HG03097 (cell line): ENCODE results near the gene BSN.

ENCODE experiments used
- ATAC-seq: cut with Tn5 transposase; IDR thresholded peaks from one replicate; pipeline ENCODE4 v1.9.1; 2021; ENCODE audit not compliant: unreplicated experiment, low FRiP score

BSN gene

GRCh38 chr3:49707113-49707480 lies 152.8 kb downstream of the BSN start:
- ATAC-seq, result no peak

- ATAC-seq, result no peak
Measured at GRCh38 chr3:49709852-49710251, 155.6 kb downstream of the BSN start.

GRCh38 chr3:49711489-49711888 lies 157.2 kb downstream of the BSN start:
- ATAC-seq, result no peak

- ATAC-seq, result no peak
Measured at GRCh38 chr3:49712166-49712565, 157.9 kb downstream of the BSN start.

- ATAC-seq, result no peak
Measured at GRCh38 chr3:49712631-49713317, 158.5 kb downstream of the BSN start.

- no peak for ATAC-seq
Measured at GRCh38 chr3:49713336-49714105, 159.2 kb downstream of the BSN start.

- ATAC-seq, result no peak
Measured at GRCh38 chr3:49714728-49715550, 160.7 kb downstream of the BSN start.

- no peak for ATAC-seq
Measured at GRCh38 chr3:49715611-49716121, 161.4 kb downstream of the BSN start.

GRCh38 chr3:49716169-49716568 lies 161.9 kb downstream of the BSN start:
- no peak for ATAC-seq

- no peak for ATAC-seq
Measured at GRCh38 chr3:49716691-49717210, 162.5 kb downstream of the BSN start.

GRCh38 chr3:49717211-49717958 lies 163.1 kb downstream of the BSN start:
- ATAC-seq, result no peak

GRCh38 chr3:49717959-49718857 lies 163.9 kb downstream of the BSN start:
- no peak for ATAC-seq

- ATAC-seq, result no peak
Measured at GRCh38 chr3:49718858-49719213, 164.6 kb downstream of the BSN start.

- ATAC-seq, result peak; percentile 37
Measured at GRCh38 chr3:49719214-49719884, 165.1 kb downstream of the BSN start, which contains the start of gene AMIGO3. AMIGO3 (minus strand) TSS chr3:49719684; CDS start chr3:49719465, 219 bp downstream.
